Liver (tissue), 3 donors: ENCODE measurements around the gene STK32C.

Source experiments
- GABPA ChIP-seq, 2 donors: IDR thresholded peaks in 1 of 2; conservative IDR thresholded peaks in 1 of 2; 2 replicates each; pipeline ENCODE4 v1.6.1; 2016; ENCODE audit warnings: antibody characterized with exemption in 2 of 2, mild to moderate bottlenecking in 1 of 2, moderate library complexity in 1 of 2
- HNF4G ChIP-seq: IDR thresholded peaks from 2 replicates; pipeline ENCODE4 v1.6.1; 2016; ENCODE audit warnings: antibody characterized with exemption
- RAD21 ChIP-seq, 2 donors: IDR thresholded peaks; 2 replicates each; pipeline ENCODE4 v1.6.1; 2016; ENCODE audit warnings: antibody characterized with exemption in 2 of 2, mild to moderate bottlenecking in 2 of 2
- RXRA ChIP-seq, 2 donors: IDR thresholded peaks; 2 replicates each; pipeline ENCODE4 v1.6.1; 2017 to 2018; ENCODE audit warnings: antibody characterized with exemption in 2 of 2, mild to moderate bottlenecking in 1 of 2
- SP1 ChIP-seq: IDR thresholded peaks from 2 replicates; pipeline ENCODE4 v1.6.1; 2018; ENCODE audit warnings: antibody characterized with exemption, mild to moderate bottlenecking
- TAF1 ChIP-seq: conservative IDR thresholded peaks from 2 replicates; pipeline ENCODE4 v1.6.1; 2016; ENCODE audit warnings: antibody characterized with exemption, mild to moderate bottlenecking
- YY1 ChIP-seq: IDR thresholded peaks from 2 replicates; pipeline ENCODE4 v1.6.1; 2016; ENCODE audit warnings: antibody characterized with exemption, mild to moderate bottlenecking
- TF ChIP-seq, protein P1 (sequence below): fragments of 150-350 bp; IDR thresholded peaks from 2 replicates; pipeline ENCODE4 v1.5.1; 2017; ENCODE audit warnings: improper control_type of control experiment, low read depth, low read length; ENCODE audit not compliant: missing input control
- TF ChIP-seq, protein P2 (sequence below): IDR thresholded peaks from 2 replicates; pipeline ENCODE4 v1.6.1; 2016; ENCODE audit warnings: antibody characterized with exemption
- TF ChIP-seq, protein P3 (sequence below): IDR thresholded peaks from 2 replicates; pipeline ENCODE4 v1.6.1; 2016; ENCODE audit warnings: antibody characterized with exemption
- TF ChIP-seq, protein P4 (sequence below): IDR thresholded peaks from 2 replicates; pipeline ENCODE4 v1.6.1; 2016; ENCODE audit warnings: antibody characterized with exemption, mild to moderate bottlenecking
- TF ChIP-seq, protein P5 (sequence below): IDR thresholded peaks from 2 replicates; pipeline ENCODE4 v1.6.1; 2016; ENCODE audit warnings: antibody characterized with exemption
- donor health status: healthy.
- donor health status: healthy.

DNA sequence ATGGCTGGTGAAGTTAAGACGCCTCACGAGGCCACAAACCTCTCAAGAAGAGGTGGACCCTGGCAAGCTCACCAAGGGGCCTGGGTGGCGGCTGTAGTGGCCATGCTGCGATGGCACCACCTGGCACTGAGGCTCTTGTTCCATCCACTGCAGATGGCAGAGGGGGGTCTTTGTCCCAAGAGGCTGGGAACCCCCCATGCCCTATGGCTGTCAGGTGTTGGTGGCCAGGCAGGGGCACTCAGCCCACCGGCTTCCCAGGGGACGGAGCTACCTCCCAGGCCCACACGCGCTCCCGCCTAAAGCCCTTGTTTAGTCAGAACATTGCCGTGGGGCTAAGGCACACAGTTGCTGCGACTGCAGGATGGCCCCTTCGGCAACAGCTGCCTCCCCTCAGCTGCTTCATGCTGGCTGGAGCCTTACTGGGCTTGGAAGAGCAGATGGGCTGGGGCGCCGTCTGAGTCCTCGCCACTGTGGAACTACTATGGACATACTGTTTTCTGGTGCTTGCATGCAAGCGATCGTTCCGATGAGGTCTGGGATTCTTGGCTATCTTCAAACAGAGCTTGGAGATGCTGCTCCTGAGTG, 74.2 kb downstream of the STK32C start:
- TF ChIP-seq, protein P1, sequence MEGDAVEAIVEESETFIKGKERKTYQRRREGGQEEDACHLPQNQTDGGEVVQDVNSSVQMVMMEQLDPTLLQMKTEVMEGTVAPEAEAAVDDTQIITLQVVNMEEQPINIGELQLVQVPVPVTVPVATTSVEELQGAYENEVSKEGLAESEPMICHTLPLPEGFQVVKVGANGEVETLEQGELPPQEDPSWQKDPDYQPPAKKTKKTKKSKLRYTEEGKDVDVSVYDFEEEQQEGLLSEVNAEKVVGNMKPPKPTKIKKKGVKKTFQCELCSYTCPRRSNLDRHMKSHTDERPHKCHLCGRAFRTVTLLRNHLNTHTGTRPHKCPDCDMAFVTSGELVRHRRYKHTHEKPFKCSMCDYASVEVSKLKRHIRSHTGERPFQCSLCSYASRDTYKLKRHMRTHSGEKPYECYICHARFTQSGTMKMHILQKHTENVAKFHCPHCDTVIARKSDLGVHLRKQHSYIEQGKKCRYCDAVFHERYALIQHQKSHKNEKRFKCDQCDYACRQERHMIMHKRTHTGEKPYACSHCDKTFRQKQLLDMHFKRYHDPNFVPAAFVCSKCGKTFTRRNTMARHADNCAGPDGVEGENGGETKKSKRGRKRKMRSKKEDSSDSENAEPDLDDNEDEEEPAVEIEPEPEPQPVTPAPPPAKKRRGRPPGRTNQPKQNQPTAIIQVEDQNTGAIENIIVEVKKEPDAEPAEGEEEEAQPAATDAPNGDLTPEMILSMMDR = no peak
- TF ChIP-seq, protein P2, sequence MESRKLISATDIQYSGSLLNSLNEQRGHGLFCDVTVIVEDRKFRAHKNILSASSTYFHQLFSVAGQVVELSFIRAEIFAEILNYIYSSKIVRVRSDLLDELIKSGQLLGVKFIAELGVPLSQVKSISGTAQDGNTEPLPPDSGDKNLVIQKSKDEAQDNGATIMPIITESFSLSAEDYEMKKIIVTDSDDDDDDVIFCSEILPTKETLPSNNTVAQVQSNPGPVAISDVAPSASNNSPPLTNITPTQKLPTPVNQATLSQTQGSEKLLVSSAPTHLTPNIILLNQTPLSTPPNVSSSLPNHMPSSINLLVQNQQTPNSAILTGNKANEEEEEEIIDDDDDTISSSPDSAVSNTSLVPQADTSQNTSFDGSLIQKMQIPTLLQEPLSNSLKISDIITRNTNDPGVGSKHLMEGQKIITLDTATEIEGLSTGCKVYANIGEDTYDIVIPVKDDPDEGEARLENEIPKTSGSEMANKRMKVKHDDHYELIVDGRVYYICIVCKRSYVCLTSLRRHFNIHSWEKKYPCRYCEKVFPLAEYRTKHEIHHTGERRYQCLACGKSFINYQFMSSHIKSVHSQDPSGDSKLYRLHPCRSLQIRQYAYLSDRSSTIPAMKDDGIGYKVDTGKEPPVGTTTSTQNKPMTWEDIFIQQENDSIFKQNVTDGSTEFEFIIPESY = no peak
- TF ChIP-seq, protein P3, sequence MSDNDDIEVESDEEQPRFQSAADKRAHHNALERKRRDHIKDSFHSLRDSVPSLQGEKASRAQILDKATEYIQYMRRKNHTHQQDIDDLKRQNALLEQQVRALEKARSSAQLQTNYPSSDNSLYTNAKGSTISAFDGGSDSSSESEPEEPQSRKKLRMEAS = no peak
- TF ChIP-seq GABPA (IDR thresholded peaks at IDR 0.05 in 1 of 2, conservative IDR thresholded peaks at IDR 0.05 in 1 of 2) = no peak
- no peak for TF ChIP-seq YY1
- TF ChIP-seq, protein P4, sequence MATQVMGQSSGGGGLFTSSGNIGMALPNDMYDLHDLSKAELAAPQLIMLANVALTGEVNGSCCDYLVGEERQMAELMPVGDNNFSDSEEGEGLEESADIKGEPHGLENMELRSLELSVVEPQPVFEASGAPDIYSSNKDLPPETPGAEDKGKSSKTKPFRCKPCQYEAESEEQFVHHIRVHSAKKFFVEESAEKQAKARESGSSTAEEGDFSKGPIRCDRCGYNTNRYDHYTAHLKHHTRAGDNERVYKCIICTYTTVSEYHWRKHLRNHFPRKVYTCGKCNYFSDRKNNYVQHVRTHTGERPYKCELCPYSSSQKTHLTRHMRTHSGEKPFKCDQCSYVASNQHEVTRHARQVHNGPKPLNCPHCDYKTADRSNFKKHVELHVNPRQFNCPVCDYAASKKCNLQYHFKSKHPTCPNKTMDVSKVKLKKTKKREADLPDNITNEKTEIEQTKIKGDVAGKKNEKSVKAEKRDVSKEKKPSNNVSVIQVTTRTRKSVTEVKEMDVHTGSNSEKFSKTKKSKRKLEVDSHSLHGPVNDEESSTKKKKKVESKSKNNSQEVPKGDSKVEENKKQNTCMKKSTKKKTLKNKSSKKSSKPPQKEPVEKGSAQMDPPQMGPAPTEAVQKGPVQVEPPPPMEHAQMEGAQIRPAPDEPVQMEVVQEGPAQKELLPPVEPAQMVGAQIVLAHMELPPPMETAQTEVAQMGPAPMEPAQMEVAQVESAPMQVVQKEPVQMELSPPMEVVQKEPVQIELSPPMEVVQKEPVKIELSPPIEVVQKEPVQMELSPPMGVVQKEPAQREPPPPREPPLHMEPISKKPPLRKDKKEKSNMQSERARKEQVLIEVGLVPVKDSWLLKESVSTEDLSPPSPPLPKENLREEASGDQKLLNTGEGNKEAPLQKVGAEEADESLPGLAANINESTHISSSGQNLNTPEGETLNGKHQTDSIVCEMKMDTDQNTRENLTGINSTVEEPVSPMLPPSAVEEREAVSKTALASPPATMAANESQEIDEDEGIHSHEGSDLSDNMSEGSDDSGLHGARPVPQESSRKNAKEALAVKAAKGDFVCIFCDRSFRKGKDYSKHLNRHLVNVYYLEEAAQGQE = no peak
- no peak for TF ChIP-seq RAD21 (IDR thresholded peaks at IDR 0.05)
- no peak for TF ChIP-seq TAF1
- TF ChIP-seq, protein P5, sequence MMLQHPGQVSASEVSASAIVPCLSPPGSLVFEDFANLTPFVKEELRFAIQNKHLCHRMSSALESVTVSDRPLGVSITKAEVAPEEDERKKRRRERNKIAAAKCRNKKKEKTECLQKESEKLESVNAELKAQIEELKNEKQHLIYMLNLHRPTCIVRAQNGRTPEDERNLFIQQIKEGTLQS = no peak
- no peak for TF ChIP-seq HNF4G
- TF ChIP-seq SP1 = no peak
- TF ChIP-seq RXRA (IDR thresholded peaks at IDR 0.05) = no peak
